ENCODE results near the gene CNTNAP2. TPM values are rescaled to one million over a fixed set of nuclear protein-coding genes. Genes with fewer than 3 reads are reported as not detected.

CNTNAP2 gene
- total and polyA plus RNA-seq, 4 donors, result 0.14 to 2.3 (median 1.1) TPM

GRCh38 chr7:146993764-146994163, 877.2 kb downstream of the CNTNAP2 start:
- Histone ChIP-seq H3K27me3 (ENCODE audit: control insufficient read depth in 4 of 4, insufficient read depth in 4 of 4, low read length in 3 of 4) (no peaks in the 10 kb centered on the region), H3K9me3 (ENCODE audit: control insufficient read depth in 4 of 4, low read length in 3 of 4) (no peaks in the 10 kb centered on the region), H3K9ac (ENCODE audit: low read depth in 1 of 2, low read length in 2 of 2) (no peak overlapping the region), H3K4me3 (ENCODE audit: low read depth in 1 of 3, low read length in 3 of 3) (no peak overlapping the region), H3K27ac (ENCODE audit: low read depth in 1 of 2, low read length in 2 of 2) (no peak overlapping the region), H3K36me3 (ENCODE audit: control insufficient read depth in 4 of 4, insufficient read depth in 3 of 4, low read depth in 1 of 4, low read length in 3 of 4) (no peaks in the 10 kb centered on the region), H3K4me1 (ENCODE audit: control insufficient read depth in 4 of 4, insufficient read depth in 4 of 4, low read length in 3 of 4) (no peaks in the 10 kb centered on the region)
- 63% methylated on average over 1 of the region's 1 CpG for WGBS
- no peak for TF ChIP-seq JUND (IDR thresholded peaks at IDR 0.05)
- no peak for TF ChIP-seq GABPA (IDR thresholded peaks at IDR 0.05 in 1 of 2, conservative IDR thresholded peaks at IDR 0.05 in 1 of 2)
- TF ChIP-seq SP1 (IDR thresholded peaks at IDR 0.05), result no peak
- TF ChIP-seq FOXA2 (IDR thresholded peaks at IDR 0.05), result no peak
- no peak for TF ChIP-seq EGR1 (IDR thresholded peaks at IDR 0.05; ENCODE audit: low read depth in 2 of 2)
- TF ChIP-seq YY1 (IDR thresholded peaks at IDR 0.05), result no peak
- DNase-seq (ENCODE audit: low spot score), result no peak

- no peak for TF ChIP-seq TAF1 (conservative IDR thresholded peaks at IDR 0.05)
- no peak for TF ChIP-seq RAD21 (IDR thresholded peaks at IDR 0.05)
- no peak for TF ChIP-seq CTCF (IDR thresholded peaks at IDR 0.05; ENCODE audit: low read depth, low read length, missing input control)
- TF ChIP-seq HNF4G (IDR thresholded peaks at IDR 0.05), result no peak
- no peak for TF ChIP-seq SP1 (IDR thresholded peaks at IDR 0.05)
- no peak for TF ChIP-seq EGR1 (IDR thresholded peaks at IDR 0.05; ENCODE audit: low read depth in 2 of 2)
- TF ChIP-seq FOXA2 (IDR thresholded peaks at IDR 0.05), result no peak
- no peak for TF ChIP-seq YY1 (IDR thresholded peaks at IDR 0.05)
- no peak for TF ChIP-seq JUND (IDR thresholded peaks at IDR 0.05)
- TF ChIP-seq FOXA1 (IDR thresholded peaks at IDR 0.05), result no peak
- TF ChIP-seq MAX (IDR thresholded peaks at IDR 0.05), result no peak
- no peak for TF ChIP-seq REST (IDR thresholded peaks at IDR 0.05)
- no peak for TF ChIP-seq HNF4A (conservative IDR thresholded peaks at IDR 0.05)
- no peak for TF ChIP-seq ZBTB33 (IDR thresholded peaks at IDR 0.05)
- TF ChIP-seq GABPA (IDR thresholded peaks at IDR 0.05 in 1 of 2, conservative IDR thresholded peaks at IDR 0.05 in 1 of 2), result no peak
- TF ChIP-seq ATF3 (IDR thresholded peaks at IDR 0.05), result no peak
- 60% methylated on average over 6 of the region's 6 CpGs for WGBS
- Histone ChIP-seq H3K4me1 (ENCODE audit: control insufficient read depth in 4 of 4, insufficient read depth in 4 of 4, low read length in 3 of 4) (no peaks in the 10 kb centered on the region), H3K9ac (ENCODE audit: low read depth in 1 of 2, low read length in 2 of 2) (no peak overlapping the region), H3K27ac (ENCODE audit: low read depth in 1 of 2, low read length in 2 of 2) (no peak overlapping the region), H3K9me3 (ENCODE audit: control insufficient read depth in 4 of 4, low read length in 3 of 4) (no peaks in the 10 kb centered on the region), H3K27me3 (ENCODE audit: control insufficient read depth in 4 of 4, insufficient read depth in 4 of 4, low read length in 3 of 4) (no peaks in the 10 kb centered on the region), H3K4me3 (ENCODE audit: low read depth in 1 of 3, low read length in 3 of 3) (no peak overlapping the region), H3K36me3 (ENCODE audit: control insufficient read depth in 4 of 4, insufficient read depth in 3 of 4, low read depth in 1 of 4, low read length in 3 of 4) (no peaks in the 10 kb centered on the region)
- DNase-seq (ENCODE audit: low spot score), result no peak
Observed at GRCh38 chr7:147008530-147008929, 891.9 kb downstream of the CNTNAP2 start.
